ENCODE measurements around the gene PORCN. TPM values are rescaled to one million over a fixed set of nuclear protein-coding genes. Genes with fewer than 3 reads are reported as not detected.
"Not testable (repeated sequence)": the region's sequence is repeated elsewhere in the genome, so short reads cannot be mapped to it uniquely, and the experiment has no call there.

PORCN gene
- total RNA-seq, 2 donors from 2014 or later: 15.0 to 19.1 TPM

DNA sequence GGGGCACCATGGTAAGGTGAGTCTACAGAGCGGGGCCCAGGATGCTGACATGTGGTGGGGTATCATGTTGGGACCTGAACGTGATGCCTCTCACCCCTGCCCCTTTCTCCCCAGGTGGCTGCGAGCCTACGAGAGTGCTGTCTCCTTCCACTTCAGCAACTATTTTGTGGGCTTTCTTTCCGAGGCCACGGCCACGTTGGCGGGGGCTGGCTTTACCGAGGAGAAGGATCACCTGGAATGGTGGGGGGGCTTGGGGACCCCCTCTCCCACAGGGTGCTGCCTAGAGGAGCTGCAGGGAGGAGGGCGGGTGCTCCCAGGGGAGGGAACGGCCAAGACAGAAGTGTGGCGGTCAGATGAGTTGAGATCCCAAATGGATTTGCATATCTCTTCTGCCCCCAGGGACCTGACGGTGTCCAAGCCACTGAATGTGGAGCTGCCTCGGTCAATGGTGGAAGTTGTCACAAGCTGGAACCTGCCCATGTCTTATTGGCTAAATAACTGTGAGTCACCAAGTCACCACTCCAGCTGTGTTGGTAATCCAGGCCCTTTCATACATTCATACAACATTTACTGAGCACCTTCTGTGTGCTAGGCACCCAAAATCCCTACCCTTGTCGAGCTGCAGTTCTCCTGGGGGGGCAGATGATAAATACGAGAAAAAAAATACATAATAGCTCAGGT lies 5.5 kb downstream of the PORCN start:
- no peak for ATAC-seq (ENCODE audit: insufficient number of reproducible peaks, low FRiP score, low read depth)
- no peak for DNase-seq (ENCODE audit: low spot score)

DNA sequence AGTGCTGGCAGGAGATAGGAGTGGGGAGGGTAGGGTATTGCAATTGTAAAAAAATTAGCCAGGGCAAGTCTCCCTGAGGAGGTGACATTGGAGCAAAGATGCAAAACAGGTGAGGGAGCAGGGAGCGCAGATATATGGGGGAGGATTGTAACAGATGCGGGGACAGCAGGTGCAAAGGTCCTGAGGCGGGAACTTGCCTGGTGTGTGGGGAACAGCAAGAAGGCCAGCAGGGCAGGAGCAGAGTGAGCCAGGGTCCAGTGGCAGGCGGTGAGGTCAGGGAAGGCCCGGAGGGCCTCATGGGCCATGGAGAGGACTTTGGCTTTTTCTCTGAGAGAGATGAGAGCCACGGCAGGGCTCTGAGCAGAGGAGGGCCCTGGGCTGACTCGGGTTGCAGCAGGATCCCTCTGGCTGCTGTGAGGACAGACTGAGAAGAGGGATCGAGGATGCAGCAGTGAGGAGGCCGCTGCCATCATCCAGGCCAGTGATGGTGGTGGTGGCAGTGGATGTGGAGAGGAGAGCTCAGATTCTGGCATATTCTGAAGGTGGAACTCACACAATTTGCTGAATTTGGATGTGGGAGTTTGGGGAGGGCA lies 6.2 kb downstream of the PORCN start:
- Histone ChIP-seq H3K27me3 (replicated peaks; ENCODE audit: insufficient read depth) (no peaks in the 10 kb centered on the region), H3K36me3 (peaks cover 4% of the 10 kb centered on the region), H3K4me3 (no peak overlapping the region), H3K27ac (no peak overlapping the region), H3K4me1 (ENCODE audit: control insufficient read depth in 1 of 2, low read depth in 2 of 2) (peaks cover 0 to under 1% of the 10 kb centered on the region in 2 donors), H3K9me3 (no peaks in the 10 kb centered on the region)
- DNase-seq (ENCODE audit: low spot score): no peak
- TF ChIP-seq, protein P1, sequence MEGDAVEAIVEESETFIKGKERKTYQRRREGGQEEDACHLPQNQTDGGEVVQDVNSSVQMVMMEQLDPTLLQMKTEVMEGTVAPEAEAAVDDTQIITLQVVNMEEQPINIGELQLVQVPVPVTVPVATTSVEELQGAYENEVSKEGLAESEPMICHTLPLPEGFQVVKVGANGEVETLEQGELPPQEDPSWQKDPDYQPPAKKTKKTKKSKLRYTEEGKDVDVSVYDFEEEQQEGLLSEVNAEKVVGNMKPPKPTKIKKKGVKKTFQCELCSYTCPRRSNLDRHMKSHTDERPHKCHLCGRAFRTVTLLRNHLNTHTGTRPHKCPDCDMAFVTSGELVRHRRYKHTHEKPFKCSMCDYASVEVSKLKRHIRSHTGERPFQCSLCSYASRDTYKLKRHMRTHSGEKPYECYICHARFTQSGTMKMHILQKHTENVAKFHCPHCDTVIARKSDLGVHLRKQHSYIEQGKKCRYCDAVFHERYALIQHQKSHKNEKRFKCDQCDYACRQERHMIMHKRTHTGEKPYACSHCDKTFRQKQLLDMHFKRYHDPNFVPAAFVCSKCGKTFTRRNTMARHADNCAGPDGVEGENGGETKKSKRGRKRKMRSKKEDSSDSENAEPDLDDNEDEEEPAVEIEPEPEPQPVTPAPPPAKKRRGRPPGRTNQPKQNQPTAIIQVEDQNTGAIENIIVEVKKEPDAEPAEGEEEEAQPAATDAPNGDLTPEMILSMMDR (IDR thresholded peaks at IDR 0.05): no peak
- ATAC-seq (ENCODE audit: insufficient number of reproducible peaks, low FRiP score, low read depth): no peak

More for the DNA sequence above, 5.5 kb downstream of the PORCN start:
- Histone ChIP-seq H3K9me3 (no peaks in the 10 kb centered on the region), H3K27me3 (replicated peaks; ENCODE audit: insufficient read depth) (no peaks in the 10 kb centered on the region), H3K4me3 (no peak overlapping the region), H3K27ac (no peak overlapping the region), H3K4me1 (ENCODE audit: control insufficient read depth in 1 of 2, low read depth in 2 of 2) (peaks cover 0 to 8% of the 10 kb centered on the region in 2 donors), H3K36me3 (peaks cover 4% of the 10 kb centered on the region)
- TF ChIP-seq, protein P1 (IDR thresholded peaks at IDR 0.05): no peak

DNA sequence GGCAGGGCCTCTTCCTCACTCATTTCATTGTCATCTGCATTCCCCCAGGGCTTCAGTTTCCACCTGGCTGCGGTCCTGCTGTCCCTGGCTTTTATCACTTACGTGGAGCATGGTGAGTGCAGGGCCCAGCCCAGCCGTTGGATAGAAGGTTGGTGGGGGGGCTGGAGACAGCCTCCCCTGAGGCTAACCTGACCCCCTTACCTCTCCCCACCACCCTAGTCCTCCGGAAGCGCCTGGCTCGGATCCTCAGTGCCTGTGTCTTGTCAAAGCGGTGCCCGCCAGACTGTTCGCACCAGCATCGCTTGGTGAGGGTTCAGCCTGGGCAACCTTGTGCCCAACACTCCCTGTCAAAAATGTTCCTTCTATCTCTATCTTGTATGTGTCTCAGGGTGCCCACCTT lies 7.0 kb downstream of the PORCN start:
- H3K36me3 ChIP-seq: peaks cover 4% of the 10 kb centered on the region
- H3K27me3 ChIP-seq (replicated peaks; ENCODE audit: insufficient read depth): no peaks in the 10 kb centered on the region
- DNase-seq (ENCODE audit: low spot score): no peak
- ATAC-seq (ENCODE audit: insufficient number of reproducible peaks, low FRiP score, low read depth): no peak
- no peak overlapping the region for H3K4me3 ChIP-seq
- H3K9me3 ChIP-seq: no peaks in the 10 kb centered on the region
- no peak overlapping the region for H3K27ac ChIP-seq
- H3K4me1 ChIP-seq (ENCODE audit: control insufficient read depth in 1 of 2, low read depth in 2 of 2): no peaks in the 10 kb centered on the region
- TF ChIP-seq, protein P1 (IDR thresholded peaks at IDR 0.05): no peak

DNA sequence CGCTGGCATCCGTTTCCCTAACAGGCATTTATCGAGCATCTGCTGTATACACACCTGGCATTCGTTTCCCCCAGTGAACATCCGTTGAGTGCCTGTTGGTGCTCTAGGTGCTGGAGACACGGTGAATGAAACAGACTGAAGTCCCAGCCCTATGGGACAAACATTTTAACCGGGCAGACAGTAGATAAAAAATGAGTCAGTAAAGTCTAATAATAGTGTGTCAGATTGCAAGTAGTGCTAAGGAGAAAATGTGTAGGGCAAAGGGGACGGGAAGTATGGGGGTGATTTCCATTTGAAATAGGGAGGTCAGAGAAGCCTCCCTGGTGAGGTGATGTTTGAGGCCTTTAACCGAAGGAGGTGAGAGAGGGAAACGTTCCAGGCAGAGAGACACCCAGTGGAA lies 7.5 kb downstream of the PORCN start:
- Histone ChIP-seq H3K4me3 (no peak overlapping the region), H3K4me1 (ENCODE audit: control insufficient read depth in 1 of 2, low read depth in 2 of 2) (no peaks in the 10 kb centered on the region), H3K9me3 (no peaks in the 10 kb centered on the region), H3K27me3 (replicated peaks; ENCODE audit: insufficient read depth) (no peaks in the 10 kb centered on the region), H3K36me3 (peaks cover 4% of the 10 kb centered on the region), H3K27ac (no peak overlapping the region)
- no peak for ATAC-seq (ENCODE audit: insufficient number of reproducible peaks, low FRiP score, low read depth)
- DNase-seq (ENCODE audit: low spot score): no peak
- TF ChIP-seq, protein P1 (IDR thresholded peaks at IDR 0.05): no peak

DNA sequence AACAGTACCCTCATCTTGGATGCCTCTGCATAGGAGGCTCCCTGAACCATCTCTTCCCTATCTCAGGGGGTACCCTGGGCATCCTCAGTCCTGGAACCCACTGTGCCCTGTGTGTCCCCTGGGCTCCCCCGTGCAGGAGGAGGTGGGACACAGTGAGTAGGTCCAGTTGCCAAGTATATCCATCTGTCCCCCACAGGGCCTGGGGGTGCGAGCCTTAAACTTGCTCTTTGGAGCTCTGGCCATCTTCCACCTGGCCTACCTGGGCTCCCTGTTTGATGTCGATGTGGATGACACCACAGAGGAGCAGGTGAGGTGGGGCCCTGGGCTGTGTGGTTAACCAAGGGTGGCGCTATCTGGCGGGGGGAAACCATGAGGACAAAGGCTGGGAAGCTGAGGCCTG lies 8.2 kb downstream of the PORCN start:
- no peaks in the 10 kb centered on the region for H3K9me3 ChIP-seq
- ATAC-seq (ENCODE audit: insufficient number of reproducible peaks, low FRiP score, low read depth) (no peak), DNase-seq (ENCODE audit: low spot score) (no peak)
- no peak overlapping the region for H3K27ac ChIP-seq
- TF ChIP-seq, protein P1 (IDR thresholded peaks at IDR 0.05): no peak
- H3K27me3 ChIP-seq (replicated peaks; ENCODE audit: insufficient read depth): no peaks in the 10 kb centered on the region
- H3K4me1 ChIP-seq (ENCODE audit: control insufficient read depth in 1 of 2, low read depth in 2 of 2): no peaks in the 10 kb centered on the region
- peaks cover 4% of the 10 kb centered on the region for H3K36me3 ChIP-seq
- H3K4me3 ChIP-seq: no peak overlapping the region

DNA sequence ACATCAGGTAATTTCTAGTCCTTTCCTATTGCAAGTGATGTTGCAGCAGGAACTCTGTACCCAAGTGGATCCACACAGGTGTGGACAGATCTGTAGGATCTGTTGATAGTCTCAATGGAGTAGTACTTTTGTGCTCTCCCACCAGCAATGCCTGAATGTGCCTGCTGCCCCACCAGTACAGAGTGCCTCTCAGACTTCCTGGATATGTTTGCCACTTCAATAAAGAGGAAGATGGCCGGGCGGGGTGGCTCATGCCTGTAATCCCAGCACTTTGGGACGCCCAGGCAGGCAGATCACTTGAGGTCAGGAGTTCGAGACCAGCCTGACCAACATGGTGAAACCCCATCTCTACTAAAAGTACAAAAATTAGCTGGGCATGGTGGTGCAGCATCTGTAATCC lies 10.7 kb downstream of the PORCN start:
- H3K4me3 ChIP-seq, H3K36me3 ChIP-seq: not testable (repeated sequence)

More for the DNA sequence above, 10.7 kb downstream of the PORCN start:
- H3K9me3 ChIP-seq; H3K27ac ChIP-seq; H3K4me1 ChIP-seq (ENCODE audit: control insufficient read depth in 1 of 2, low read depth in 2 of 2); ATAC-seq (ENCODE audit: insufficient number of reproducible peaks, low FRiP score, low read depth); H3K27me3 ChIP-seq (replicated peaks; ENCODE audit: insufficient read depth); DNase-seq (ENCODE audit: low spot score): not testable (repeated sequence)

Data from thoracic aorta (tissue), 2 donors.